NCI-H2081 treated with DMSO at 0.1 percent for 48 hours (cell line): ENCODE data around the gene ZC3H10.

ENCODE experiments used
- DNase-seq: peaks from one replicate; lab custom pipeline; 2025; lab: John Stamatoyannopoulos, UW

The ZC3H10 gene

DNA sequence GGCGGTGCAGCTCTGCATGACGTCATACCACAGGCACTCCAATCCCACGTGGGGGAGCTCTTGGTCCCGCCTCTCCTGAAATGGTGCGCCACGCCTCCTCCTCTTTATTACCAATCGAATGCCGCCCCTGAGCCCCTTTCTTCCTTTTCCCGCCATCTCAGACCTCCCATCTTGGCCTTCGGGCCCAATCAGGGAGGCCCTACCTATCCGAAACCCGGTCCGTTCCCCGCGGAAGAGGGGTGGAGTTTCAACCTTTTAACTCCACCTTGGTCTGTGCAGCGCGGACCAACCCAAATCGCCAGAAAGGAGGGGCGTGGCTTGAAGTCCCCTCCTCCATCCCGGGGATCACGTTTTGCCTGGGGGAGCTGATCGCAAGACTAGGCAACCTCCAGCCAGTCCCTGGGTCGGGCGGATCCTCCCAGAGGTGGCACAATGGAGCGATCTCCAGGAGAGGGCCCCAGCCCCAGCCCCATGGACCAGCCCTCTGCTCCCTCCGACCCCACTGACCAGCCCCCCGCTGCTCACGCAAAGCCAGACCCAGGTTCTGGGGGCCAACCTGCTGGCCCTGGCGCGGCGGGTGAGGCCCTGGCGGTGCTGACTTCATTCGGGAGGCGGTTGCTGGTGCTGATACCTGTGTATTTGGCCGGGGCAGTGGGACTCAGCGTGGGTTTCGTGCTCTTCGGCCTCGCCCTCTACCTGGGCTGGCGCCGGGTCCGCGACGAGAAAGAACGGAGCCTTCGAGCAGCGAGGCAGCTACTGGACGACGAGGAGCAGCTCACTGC lies 10.0 kb downstream of the ZC3H10 start, which contains the start of gene ESYT1:
ESYT1 (plus strand) TSS at position 380 of the 782 bp plus-strand sequence; CDS start at position 433, 53 bp downstream.
- peak; percentile 97 for DNase-seq

DNA sequence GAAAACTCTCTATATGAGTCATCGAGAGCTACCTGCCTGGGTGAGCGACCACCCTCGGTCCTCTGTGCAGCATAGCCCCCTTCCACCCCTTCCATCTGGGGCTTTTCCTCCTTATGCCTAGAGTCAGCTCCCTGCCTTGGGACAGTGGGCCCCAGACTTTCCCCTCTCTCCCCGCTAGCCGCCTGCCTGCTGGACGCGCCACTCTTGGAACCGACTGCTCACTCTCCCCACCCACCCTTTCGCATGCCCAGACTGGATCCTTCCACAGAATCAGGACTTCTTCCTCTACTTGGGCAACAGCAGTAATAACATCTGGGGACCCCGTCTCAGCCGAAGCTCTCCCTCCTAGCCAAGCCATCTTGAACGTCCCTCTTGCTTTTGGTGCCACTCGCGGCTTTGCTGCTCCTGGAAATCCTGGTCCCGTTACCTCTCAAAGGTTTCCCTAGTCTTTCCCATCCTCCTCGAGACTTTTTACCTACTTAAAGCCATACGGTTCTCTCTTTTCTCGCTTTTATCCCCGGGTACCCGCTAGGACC lies 10.7 kb downstream of the ZC3H10 start:
- DNase-seq = no peak

DNA sequence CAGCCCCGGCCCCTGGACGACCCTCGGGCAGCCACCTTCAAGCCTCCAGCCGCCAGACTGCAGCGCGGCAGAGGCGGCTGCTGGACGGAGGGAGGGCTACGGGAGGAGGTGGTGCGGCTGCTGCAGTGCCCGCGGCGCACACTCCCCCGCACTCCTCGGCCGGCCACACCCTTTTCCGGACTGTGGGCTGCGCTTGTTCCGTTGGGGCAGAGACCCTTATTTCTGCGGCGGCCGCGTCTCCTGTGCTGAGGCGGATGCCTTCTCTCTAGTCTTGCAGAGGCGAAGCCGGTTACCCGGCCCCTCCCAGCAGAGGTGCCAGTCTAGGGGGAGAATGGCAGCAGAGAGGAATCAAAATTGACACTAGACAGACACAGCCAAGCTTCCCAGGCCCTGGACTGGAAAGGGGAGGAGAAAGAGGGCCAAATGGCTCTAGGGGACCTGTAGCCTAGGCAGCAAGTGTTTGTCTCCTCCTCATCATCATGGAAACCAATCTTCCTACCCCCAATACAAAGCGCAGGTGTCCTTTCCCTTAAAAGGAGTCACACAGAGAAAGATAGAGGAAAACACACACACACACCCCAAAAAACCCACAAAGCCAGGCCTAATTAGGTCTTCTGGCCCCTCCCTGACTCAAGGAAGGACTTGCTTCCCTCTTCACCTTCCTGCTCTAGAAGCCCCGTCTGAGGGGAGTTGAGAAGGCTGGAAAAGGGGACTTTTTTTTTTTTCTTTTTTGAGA lies 11.3 kb downstream of the ZC3H10 start:
- no peak for DNase-seq

DNA sequence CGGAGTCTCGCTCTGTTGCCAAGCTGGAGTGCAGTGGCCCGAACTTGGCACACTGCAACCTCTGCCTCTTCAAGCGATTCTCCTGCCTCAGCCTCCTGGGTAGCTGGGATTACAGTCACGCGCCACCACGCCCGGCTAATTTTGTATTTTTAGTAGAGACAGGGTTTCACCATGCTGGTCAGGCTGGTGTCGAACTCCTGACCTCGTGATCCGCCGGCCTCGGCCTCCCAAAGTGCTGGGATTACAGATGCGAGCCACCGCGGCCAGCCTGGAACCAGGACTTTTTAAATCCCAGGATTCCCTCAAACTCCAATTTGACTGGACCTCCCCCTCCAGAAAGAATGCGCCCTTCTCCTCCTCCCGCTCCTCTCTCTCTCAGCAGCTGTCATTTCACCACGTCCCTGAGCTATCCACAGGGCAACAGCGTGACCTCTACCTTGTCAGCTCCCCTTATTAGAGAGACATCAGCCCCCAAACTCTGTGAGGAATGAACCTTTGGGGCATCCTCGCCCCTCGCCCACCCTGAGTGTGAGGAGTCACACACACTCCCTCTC lies 12.0 kb downstream of the ZC3H10 start:
- DNase-seq = no peak

DNA sequence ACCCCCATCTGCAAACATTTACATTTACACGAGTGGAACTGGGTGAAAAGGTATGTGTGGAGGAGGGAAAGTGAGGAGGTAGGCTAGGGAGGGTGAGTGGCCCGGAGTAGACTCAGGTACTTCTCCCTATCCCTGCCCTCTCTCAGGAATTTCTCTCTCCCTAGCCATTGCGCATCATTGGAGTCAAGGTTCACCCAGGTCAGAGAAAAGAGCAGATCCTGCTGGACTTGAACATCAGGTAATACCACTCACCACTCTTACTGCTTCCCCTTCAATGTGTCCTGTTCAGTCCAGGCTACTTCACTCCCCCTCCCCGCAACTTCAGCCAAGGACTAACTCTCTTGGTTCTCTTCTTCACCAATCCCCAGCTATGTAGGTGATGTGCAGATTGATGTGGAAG lies 12.8 kb downstream of the ZC3H10 start:
- no peak for DNase-seq

DNA sequence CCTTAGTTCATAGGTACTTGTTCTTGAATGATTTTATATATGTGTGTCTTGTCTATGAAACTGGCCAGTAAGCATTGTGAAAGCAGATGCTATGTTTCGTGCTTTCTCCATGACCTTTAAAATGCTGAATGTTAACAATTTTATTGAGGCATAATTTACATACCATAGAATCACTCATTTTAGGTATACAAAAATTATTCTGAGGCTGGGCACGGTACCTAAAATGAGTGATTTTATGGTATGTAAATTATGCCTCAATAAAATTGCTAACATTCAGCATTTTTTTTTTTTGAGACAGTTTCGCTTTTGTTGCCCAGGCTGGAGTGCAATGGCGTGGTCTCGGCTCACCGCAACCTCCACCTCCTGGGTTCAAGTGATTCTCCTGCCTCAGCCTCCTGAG lies 16.8 kb downstream of the ZC3H10 start:
- DNase-seq = no peak

DNA sequence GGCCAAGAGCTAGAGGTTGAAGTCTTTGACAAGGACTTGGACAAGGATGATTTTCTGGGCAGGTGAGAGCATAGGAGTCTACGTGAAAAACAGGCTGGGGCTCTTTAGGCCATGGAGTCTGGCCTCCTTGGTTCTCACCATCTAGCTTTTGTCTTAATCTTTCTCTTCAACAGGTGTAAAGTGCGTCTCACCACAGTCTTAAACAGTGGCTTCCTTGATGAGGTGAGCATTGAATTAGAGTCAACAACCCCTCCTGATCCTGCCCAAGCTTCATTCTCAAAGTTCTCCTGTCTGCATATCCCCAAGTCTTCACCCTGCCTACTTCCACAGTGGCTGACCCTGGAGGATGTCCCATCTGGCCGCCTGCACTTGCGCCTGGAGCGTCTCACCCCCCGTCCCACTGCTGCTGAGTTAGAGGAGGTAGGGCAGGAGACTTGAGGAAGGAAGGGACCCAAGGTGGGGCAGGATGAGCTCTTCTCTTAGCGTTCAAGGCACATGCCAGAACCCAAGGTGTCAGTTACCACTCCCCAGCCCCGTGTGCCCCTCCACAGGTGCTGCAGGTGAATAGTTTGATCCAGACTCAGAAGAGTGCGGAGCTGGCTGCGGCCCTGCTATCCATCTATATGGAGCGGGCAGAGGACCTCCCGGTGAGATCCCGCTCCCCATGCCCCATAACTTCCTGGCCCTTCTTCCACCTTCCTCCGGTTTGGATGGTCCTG lies 19.9 kb downstream of the ZC3H10 start:
- DNase-seq = no peak

DNA sequence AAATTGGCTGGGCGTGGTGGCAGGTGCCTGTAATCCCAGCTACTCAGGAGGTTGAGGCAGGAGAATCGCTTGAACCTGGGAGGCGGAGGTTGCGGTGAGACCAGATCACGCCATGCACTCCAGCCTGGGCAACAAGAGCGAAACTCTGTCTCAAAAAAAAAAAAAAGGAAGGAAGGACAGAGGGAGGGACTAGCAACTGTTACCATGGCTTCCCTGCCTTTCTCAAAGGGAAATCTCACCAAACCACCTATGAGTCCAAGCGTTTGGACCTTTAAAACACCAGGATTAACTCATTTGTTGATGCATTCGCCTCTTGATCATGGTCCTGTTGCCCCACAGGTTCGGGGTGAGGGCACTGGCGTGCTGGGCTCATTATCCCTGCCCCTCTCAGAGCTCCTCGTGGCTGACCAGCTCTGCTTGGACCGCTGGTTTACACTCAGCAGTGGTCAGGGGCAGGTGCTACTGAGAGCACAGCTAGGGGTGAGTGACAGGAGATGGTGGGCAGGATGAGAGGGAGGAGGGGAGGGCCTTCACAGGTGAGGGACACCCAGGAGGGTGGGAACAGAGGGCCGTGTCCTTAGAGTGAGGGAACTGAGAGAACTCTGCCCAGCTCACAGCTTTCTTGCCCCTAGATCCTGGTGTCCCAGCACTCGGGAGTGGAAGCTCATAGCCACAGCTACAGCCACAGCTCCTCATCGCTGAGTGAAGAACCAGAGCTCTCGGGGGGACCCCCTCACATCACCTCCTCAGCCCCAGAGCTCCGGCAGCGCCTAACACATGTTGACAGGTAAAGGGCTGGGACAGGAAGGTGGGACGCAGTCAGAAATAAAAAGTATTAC lies 24.1 kb downstream of the ZC3H10 start:
- DNase-seq = no peak

DNA sequence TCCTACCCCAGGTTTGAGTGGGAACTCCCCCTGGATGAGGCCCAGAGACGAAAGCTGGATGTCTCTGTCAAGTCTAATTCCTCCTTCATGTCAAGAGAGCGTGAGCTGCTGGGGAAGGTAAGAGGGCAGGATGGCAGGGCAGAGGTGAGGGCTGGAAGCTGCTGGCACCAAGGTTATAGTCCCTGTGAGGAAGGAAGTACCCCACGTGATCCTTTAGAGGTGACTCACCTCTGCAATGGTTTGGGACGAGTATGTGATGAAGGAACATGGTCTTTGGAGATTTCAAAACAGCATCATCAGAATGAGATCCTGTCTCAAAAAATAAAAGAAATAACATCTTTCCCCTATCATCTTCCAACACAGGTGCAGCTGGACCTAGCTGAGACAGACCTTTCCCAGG lies 25.2 kb downstream of the ZC3H10 start:
- DNase-seq = no peak

DNA sequence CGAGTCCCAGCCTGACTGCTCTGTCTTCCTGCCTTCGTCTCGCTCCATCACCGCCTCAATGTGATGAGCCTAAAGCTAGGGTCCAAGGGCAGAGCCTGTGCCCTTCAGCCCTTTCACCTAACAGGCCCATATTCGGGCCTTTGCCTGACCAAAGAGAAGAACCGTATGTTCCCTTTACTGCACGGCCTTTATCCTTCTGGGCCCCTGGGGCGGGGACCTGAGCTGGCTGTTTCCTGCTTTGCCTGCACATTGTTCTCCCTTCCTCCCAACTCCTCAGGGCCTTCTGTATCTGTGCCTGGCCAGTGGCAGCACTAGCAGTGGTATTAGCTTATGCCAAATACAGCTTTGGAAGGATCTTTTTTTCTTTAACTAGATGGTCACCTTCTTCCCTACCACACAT lies 25.8 kb downstream of the ZC3H10 start:
- no peak for DNase-seq

DNA sequence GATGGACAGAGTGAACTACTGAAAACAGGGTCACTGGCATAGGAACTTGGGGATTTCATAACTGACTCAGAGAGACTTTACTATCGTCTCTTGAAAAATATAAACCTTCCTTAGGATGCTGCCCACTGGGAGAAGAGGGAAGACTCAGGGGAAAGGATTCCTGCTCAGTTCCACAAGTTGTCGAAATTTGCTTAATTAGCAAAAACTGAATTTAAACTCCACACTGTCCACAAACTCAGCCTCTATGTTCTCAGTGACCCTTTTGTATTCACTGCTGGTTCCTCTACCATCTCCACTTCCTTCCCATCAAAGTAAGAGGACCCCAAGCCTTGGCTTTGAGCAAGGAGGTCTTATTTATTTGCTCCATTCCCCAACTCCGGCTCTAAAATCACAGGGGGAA lies 27.2 kb downstream of the ZC3H10 start:
- DNase-seq = no peak

DNA sequence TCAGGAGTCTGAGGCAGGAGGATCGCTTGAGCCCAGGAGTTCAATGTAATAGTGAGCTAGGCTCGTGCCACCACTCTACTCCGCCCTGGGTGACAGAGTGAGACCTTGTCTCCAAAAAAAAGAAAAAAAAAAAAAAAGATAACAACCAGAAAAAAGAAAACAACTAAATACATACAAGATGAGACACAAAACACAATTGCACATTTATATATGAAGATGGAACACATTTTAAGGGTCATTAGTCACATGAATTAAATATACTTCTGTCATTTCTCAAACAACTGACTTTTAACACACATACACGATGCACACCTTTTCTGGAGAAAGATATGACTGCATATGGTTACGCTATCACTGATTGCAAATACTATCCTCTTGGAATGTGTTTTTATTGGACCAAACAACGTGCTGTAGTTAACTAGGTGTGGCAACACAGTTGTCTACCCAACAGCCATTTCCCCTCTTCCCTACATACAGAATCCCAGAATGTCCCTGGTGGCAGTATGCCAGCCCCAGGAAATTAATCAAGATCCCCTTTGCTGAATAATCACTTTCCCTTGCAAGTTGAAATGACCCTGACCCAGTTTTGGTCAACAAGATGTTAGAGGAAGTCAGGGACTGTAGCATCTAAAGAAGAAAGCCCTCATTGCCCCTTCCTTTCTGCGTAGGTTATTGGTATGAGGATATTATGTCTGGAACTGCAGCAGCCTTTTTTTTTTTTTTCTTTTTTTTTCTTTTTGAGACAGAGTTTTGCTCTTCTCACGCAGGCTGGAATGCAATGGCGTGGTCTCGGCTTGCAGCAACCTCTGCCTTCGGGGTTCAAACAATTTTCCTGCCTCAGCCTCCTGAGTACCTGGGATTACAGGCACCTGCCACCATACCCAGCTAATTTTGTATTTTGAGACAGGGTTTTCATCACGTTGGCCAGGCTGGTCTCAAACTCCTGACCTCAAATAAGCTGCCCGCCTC lies 28.7 kb downstream of the ZC3H10 start:
- no peak for DNase-seq

DNA sequence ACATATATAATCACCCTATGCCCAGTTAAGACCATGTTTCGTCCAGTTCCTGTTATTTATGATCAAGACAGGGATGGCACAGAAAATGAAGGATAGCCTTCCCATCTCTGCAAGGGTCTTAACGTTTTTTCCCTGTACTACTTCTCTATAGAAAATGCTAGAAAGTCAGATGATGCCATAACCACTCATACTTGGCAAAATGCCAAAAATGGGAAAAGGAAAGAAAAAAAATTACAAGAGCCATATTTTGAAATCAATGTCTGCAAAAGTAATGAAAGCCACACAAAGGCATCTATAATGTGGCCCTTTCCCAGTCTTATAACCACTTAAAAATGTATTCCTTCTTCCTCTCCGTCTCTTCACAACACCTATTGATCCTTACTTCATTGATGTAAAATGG lies 32.5 kb downstream of the ZC3H10 start:
- no peak for DNase-seq

DNA sequence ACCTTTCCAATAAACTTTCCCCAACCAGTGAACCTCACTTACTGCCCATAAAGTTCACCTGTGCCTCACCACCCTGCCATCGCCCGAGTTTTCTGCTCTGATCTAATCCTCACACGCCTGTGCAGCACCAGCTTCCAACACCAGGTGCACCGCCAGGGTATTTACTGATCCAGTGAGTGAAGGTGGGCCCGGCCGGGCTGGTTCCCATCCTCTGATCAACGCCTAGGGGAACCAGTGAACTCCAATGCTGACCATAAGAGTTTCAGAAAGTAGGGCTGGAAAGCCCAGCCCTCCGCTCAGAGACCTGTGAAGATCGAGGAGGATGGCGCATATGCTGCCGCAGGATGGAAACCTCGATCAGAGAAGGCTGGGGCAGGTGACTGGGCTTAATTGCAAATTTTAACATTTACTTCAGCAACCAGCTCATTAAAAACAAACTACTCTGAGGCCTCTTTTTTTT lies 33.6 kb downstream of the ZC3H10 start:
- DNase-seq = no peak

DNA sequence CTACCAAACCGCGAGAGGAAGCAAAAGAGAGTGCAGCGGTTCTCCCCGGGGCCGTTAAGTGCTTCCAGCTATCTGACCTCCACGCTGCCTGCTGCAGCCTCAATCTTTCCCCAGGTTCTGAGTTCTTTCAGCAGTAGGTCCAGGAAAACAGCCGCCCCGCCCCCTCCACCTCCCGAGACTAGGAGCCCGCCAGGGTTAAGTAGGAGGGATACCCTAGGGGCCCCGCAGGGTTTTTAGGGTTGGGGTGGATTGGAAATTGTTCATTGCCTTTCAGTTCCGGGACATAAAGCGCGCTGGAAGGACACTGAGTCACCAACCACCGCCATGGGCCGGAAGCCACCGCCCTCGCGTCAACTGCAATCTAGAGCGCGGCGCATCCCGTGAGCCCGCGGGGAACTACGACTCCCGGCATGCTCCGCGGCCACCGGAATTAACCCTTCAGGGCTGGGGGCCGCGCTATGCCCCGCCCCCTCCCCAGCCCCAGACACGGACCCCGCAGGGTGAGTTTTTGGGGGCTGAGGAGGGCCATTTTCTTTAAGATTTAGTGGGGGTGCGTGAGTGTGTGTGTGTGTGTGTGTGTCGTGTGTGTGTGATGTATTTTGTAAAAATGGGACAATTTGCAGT lies 34.2 kb downstream of the ZC3H10 start, which contains the start of gene MYL6B:
MYL6B (plus strand) TSS at position 456 of the 624 bp plus-strand sequence. CDS start 1,332 bp downstream, outside the sequence.
- peak; percentile 30 for DNase-seq

DNA sequence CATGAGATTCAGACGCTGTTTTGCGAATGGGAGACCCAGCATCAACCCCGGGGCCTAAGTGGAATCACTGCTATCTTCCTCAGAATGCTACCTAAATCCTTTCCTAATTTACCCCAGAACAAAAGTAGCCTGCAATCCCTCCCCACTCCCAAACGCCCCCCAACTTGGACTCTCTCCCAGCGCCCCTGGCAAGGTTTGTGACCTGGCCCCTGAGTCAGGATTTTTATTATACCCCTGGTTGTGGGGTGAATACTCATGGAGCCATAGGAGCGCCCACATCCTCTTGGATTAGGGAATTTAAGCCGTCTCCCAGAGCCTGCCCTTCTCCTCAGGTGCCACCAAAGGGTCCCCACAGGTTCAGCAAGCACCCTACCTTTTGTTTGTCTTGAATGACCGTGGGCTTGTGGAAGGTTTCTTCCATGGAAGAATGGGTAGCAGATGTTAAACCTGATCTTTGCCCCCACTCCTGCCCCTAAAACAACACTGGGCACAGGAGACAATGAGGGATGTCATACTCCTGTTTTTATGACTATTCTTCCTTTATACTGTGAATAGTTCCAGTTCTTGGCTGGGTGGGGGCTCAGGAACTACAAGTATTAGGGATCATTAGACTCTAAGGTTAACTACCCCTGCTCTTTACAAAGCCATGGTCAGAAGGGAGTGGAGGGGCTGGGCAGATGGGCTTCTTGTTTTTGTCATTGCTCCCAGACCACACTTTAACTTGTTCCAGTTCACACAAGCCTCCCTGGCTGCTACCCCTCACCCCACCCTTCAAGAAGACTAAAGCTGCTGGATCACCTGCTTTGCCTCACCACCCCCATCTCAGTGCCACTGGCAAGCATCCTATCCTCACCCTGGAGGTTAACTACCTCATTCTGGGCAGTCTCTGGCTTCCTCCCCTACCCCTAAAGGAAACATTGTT lies 35.0 kb downstream of the ZC3H10 start:
- DNase-seq = no peak

DNA sequence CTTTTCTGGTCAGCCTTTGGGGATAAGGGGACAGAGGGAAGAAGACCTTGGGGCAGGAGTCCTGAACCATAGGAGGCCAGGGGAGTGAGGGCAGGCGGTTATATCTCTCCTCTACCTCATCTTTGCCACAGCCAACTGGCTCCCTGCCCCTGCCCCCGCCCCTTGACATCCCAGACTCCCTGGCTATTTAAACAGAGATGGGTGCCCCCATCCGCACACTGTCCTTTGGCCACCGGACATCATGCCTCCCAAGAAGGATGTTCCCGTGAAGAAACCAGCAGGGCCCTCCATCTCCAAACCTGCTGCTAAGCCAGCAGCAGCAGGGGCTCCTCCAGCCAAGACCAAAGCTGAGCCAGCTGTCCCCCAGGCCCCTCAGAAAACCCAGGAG lies 35.6 kb downstream of the ZC3H10 start:
- DNase-seq = no peak

DNA sequence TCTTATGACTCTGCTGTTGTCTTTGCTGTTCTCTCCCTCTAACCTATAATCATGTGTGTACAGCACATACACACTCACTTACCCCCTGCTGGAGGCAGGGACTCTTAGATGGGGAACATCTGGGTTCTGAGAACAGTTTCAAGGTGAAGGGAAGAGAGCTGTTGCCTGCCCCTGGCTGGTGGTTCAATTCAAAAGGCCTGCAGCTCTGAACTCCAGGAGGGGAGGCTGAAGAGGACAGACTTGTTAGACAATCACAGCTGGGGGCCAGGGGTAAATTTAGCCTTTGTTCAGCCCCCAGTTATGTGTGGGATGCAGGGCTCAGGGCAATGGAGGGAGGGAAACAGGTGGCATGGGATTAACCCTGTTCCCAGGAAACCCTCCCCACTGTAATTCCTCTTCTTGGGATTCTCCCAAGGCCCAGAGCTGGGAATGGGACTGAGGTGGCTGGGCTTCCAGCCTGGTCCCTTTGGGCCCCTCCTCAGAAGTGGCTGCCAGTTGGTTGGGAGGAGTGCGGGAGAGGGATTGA lies 36.2 kb downstream of the ZC3H10 start:
- DNase-seq = no peak
